Glutamatergic neuron (in vitro differentiated cells): ENCODE measurements around the gene ATP6V0C. TPM values are rescaled to one million over a fixed set of nuclear protein-coding genes. Genes with fewer than 3 reads are reported as not detected.

Experiments
- DNase-seq: peaks from one replicate; pipeline ENCODE4 v3.0.0; 2022
- H3K27ac Mint-ChIP-seq: one replicate; pipeline ENCODE4 v1.8.0; 2020; ENCODE audit warnings: mild to moderate bottlenecking, mixed read lengths, inconsistent platforms; ENCODE audit not compliant: unreplicated experiment
- H3K27me3 Mint-ChIP-seq: one replicate; pipeline ENCODE4 v1.8.0; 2020; ENCODE audit warnings: mild to moderate bottlenecking, moderate library complexity, mixed read lengths, inconsistent platforms; ENCODE audit not compliant: unreplicated experiment
- H3K36me3 Mint-ChIP-seq: one replicate; pipeline ENCODE4 v1.8.0; 2020; ENCODE audit warnings: mild to moderate bottlenecking, mixed read lengths, inconsistent platforms; ENCODE audit not compliant: unreplicated experiment
- H3K4me1 Mint-ChIP-seq: one replicate; pipeline ENCODE4 v1.8.0; 2020; ENCODE audit warnings: mild to moderate bottlenecking, low read depth, mixed read lengths, inconsistent platforms; ENCODE audit not compliant: unreplicated experiment
- H3K4me3 Mint-ChIP-seq: one replicate; pipeline ENCODE4 v1.8.0; 2020; ENCODE audit warnings: mild to moderate bottlenecking, mixed read lengths, inconsistent platforms; ENCODE audit not compliant: unreplicated experiment
- H3K9me3 Mint-ChIP-seq: one replicate; pipeline ENCODE4 v1.8.0; 2020; ENCODE audit warnings: mild to moderate bottlenecking, moderate library complexity, mixed read lengths, inconsistent platforms; ENCODE audit not compliant: unreplicated experiment
- total RNA-seq: library from RNA; stranded (reverse); fragmentation: NEBNext Ultra II Directional; extraction: Animal tissue kit (Norgen Biotek cat#: 25700); gene quantifications from one replicate; pipeline ENCODE4 v1.2.1, GENCODE V29; 2021; ENCODE audit not compliant: unreplicated experiment
- TF ChIP-seq, protein P1 (sequence below): fragments of 200-600 bp; sonication (generic); IDR thresholded peaks from one replicate; pipeline ENCODE4 v1.5.0; 2021; ENCODE audit not compliant: partially characterized antibody, unreplicated experiment

Gene ATP6V0C
- total RNA-seq, 1 donor from 2014 or later: 274 TPM

DNA sequence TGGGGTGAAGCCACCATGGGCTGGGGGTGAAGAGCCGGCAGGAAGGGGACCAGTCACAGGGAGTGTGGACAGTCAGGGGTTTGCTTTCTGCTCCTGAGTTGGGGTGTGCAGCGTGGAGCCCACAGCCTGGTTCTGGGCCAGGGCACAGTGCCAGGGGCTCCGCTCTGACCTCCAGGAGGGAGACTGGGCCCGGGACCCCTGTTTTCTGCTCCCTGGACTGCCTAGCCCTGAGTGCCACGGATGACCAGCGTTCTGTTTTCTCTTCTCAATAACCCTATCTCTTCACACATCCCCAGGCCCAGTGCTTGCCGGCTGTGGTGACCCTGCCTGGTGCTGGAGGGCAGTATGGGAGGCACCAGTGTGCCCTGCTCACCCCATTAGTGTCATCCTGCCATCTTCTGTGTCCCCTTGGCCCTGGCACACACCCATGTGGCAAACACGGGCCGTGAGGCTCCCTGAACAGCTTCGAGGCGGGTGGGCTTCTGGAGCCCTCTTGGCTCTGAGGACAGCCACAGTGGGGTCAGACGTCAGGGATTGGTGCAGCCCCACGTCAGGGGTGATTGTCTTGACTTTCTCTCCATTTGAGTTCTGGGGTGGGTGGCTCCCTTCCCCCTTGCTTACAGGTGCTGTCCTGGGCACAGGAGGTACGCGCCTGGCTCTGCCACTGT lies 16.3 kb downstream of the ATP6V0C start:
- H3K4me1 Mint-ChIP-seq: peaks cover 2% of the 10 kb centered on the region
- DNase-seq: no peak
- peaks cover 12% of the 10 kb centered on the region for H3K27me3 Mint-ChIP-seq
- peak overlapping the region; percentile 52 for H3K27ac Mint-ChIP-seq
- peaks cover 6% of the 10 kb centered on the region for H3K9me3 Mint-ChIP-seq
- H3K36me3 Mint-ChIP-seq: no peaks in the 10 kb centered on the region
- H3K4me3 Mint-ChIP-seq: no peak overlapping the region
- TF ChIP-seq, protein P1, sequence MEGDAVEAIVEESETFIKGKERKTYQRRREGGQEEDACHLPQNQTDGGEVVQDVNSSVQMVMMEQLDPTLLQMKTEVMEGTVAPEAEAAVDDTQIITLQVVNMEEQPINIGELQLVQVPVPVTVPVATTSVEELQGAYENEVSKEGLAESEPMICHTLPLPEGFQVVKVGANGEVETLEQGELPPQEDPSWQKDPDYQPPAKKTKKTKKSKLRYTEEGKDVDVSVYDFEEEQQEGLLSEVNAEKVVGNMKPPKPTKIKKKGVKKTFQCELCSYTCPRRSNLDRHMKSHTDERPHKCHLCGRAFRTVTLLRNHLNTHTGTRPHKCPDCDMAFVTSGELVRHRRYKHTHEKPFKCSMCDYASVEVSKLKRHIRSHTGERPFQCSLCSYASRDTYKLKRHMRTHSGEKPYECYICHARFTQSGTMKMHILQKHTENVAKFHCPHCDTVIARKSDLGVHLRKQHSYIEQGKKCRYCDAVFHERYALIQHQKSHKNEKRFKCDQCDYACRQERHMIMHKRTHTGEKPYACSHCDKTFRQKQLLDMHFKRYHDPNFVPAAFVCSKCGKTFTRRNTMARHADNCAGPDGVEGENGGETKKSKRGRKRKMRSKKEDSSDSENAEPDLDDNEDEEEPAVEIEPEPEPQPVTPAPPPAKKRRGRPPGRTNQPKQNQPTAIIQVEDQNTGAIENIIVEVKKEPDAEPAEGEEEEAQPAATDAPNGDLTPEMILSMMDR: no peak

DNA sequence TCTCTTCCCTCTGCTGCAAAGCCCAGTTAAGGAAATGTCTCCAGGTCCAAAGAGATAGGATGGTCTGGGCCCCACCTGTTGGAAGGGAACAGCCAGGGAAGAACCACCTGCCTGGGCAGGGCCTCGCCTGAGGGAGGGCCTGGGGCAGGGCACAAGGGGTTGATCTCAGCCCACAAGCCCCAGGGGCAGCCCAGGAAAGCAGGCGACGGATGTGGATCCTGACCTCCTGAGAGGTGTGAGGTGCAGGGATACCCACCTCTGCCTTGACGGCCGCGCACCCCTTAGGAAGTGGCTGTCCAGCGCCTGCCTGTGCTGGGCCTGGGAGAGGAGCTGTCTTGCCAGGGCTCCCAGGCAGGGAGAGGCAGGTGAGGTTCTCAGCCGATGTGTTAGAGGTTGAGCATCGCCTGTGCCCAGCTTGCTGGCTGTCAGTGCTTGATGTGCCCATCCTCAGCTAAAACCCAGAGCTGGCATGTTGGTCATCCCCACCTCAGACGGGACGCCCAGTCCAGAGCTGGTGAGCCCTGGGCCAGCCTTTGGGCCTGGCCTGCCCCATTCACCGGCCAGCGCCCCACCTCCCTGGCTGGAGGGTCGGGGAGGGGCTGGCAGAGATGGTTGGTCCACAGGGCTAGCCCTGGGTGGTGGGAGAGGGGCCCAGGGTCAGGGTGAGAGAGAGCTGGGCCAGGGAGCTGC lies 17.0 kb downstream of the ATP6V0C start:
- Mint-ChIP-seq H3K36me3 (no peaks in the 10 kb centered on the region), H3K4me3 (peak overlapping the region; percentile 81), H3K9me3 (peaks cover 8% of the 10 kb centered on the region), H3K4me1 (peaks cover 2% of the 10 kb centered on the region), H3K27ac (peak overlapping the region; percentile 52), H3K27me3 (peaks cover 12% of the 10 kb centered on the region)
- no peak for DNase-seq
- TF ChIP-seq, protein P1: no peak

DNA sequence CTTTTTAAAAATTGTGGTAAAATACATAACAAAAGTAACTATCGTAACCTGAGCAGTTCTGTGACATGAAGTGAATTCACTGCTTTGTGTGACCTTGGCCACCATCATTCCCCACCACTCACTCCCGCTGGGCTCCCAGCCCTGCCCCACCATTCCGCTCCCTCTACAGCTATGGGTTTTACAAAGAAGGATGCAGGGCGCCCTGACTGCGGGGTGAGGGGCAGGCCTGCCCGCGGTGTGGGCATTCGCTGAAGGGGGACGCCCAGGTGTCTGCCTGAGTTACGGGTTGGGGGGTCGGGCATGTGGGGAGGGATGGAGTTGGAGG lies 17.6 kb downstream of the ATP6V0C start, which contains the start of gene CEMP1:
Gene CEMP1 (minus strand): TSS at position 38 of the 325 bp plus-strand sequence. CDS start 335 bp downstream, outside the sequence.
- H3K4me1 Mint-ChIP-seq: peaks cover 3% of the 10 kb centered on the region
- TF ChIP-seq, protein P1: no peak
- no peak for DNase-seq
- peaks cover 12% of the 10 kb centered on the region for H3K27me3 Mint-ChIP-seq
- H3K9me3 Mint-ChIP-seq: peaks cover 8% of the 10 kb centered on the region
- H3K36me3 Mint-ChIP-seq: no peaks in the 10 kb centered on the region
- H3K4me3 Mint-ChIP-seq: peak within 1 kb of the TSS; percentile 93
- H3K27ac Mint-ChIP-seq: peak within 1 kb of the TSS; percentile 52

DNA sequence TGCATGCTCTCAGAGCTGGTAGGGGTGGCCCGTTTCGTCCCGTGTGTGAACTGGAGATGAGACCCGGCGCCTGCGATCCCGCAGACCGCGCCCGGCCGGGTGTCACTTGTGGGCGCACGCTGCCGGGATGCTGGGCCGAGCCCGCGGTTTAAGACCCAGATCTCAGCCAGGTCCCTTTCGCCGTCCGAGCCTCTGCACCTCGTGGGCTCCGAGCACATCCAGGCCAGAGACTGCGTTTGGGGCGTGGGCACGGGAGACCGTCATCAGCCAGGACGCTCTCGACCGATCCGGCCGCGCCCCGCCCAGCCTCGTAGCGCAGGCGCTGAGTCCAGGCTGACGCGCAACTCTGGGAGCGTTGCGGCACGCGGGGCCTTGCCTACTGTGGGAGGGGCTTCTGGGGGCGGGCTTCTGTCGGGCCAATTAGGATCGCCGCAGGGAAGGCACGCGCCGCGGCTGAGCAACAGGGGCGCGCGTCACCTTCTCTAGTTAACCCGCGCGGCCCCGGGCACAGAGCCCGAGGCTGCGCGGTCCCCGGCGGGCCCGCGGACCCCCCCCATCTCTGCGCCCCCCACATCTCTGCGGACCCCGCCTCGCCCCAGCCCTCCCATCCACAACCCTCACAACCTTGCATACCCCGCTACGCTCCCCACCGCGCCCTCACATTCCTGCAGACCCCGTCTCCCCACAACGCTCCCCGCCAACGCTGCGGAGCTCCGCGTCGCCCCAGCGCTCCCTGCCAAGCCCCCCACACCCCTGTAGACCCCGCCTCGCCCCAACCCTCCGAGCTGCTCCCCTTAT lies 18.1 kb downstream of the ATP6V0C start:
- peak; percentile 98 for DNase-seq
- H3K4me1 Mint-ChIP-seq: peaks cover 5% of the 10 kb centered on the region
- no peaks in the 10 kb centered on the region for H3K36me3 Mint-ChIP-seq
- H3K9me3 Mint-ChIP-seq: peaks cover 8% of the 10 kb centered on the region
- TF ChIP-seq, protein P1: no peak
- H3K27me3 Mint-ChIP-seq: peaks cover 15% of the 10 kb centered on the region
- H3K4me3 Mint-ChIP-seq: peak overlapping the region; percentile 93
- peak overlapping the region; percentile 33 for H3K27ac Mint-ChIP-seq
